ENCODE measurements around the gene MFSD6. TPM values are rescaled to one million over a fixed set of nuclear protein-coding genes. Genes with fewer than 3 reads are reported as not detected.

Gene MFSD6
- total RNA-seq, 1 donor from 2014 or later, result 0.37 TPM

DNA sequence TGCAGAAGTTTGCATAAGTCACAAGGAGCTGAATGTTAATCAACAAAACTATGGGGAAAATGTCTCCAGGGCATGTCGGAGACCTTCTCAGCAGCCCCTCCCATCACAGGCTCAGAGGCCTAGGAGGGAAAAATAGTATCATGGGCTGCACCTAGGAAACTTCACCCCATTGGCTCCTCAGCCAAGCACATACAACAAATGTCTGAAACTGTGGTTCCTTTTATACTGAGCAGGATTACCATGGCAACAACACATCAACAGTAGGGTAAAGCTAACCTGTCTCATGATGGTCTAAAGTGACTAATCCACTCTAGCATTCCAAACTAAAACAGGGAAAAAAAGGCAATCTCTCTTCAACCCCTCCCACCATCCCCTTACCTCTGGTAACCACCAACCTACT is 129.6 kb downstream of the MFSD6 start:
- Histone ChIP-seq H3K9me3 (ENCODE audit: low read depth) (peaks cover 22% of the 10 kb centered on the region), H4K20me1 (ENCODE audit: low read depth) (no peaks in the 10 kb centered on the region), H3K4me3 (no peak overlapping the region), H2AFZ (replicated peaks) (no peak overlapping the region), H3K79me2 (ENCODE audit: low read depth) (no peaks in the 10 kb centered on the region), H3K36me3 (peaks cover 9% of the 10 kb centered on the region), H3K9ac (no peak overlapping the region), H3K27me3 (no peaks in the 10 kb centered on the region), H3K27ac (no peak overlapping the region), H3F3A (ENCODE audit: low read depth) (peaks cover 36% of the 10 kb centered on the region), H3K4me1 (peaks cover 27% of the 10 kb centered on the region), H3K4me2 (no peak overlapping the region)
- Mint-ChIP-seq H3K4me1 (peaks cover 22% of the 10 kb centered on the region), H3K27me3 (ENCODE audit: insufficient read depth, low read depth) (peaks cover 4% of the 10 kb centered on the region), H3K36me3 (peaks cover 18% of the 10 kb centered on the region), H3K4me3 (no peak overlapping the region), H3K27ac (no peak overlapping the region), H3K9me3 (peaks cover 51% of the 10 kb centered on the region)
- TF ChIP-seq EZH2phosphoT487 (IDR thresholded peaks at IDR 0.05) (no peak), EZH2 (IDR thresholded peaks at IDR 0.05) (no peak)
- TF ChIP-seq, protein P1, sequence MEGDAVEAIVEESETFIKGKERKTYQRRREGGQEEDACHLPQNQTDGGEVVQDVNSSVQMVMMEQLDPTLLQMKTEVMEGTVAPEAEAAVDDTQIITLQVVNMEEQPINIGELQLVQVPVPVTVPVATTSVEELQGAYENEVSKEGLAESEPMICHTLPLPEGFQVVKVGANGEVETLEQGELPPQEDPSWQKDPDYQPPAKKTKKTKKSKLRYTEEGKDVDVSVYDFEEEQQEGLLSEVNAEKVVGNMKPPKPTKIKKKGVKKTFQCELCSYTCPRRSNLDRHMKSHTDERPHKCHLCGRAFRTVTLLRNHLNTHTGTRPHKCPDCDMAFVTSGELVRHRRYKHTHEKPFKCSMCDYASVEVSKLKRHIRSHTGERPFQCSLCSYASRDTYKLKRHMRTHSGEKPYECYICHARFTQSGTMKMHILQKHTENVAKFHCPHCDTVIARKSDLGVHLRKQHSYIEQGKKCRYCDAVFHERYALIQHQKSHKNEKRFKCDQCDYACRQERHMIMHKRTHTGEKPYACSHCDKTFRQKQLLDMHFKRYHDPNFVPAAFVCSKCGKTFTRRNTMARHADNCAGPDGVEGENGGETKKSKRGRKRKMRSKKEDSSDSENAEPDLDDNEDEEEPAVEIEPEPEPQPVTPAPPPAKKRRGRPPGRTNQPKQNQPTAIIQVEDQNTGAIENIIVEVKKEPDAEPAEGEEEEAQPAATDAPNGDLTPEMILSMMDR (IDR thresholded peaks at IDR 0.05), result no peak
- no peak for DNase-seq (ENCODE audit: low spot score)

GRCh38 chr2:190538201-190538600 is 130.0 kb downstream of the MFSD6 start:
- H3K27me3 ChIP-seq, result no peaks in the 10 kb centered on the region
- H4K20me1 ChIP-seq (ENCODE audit: low read depth), result no peaks in the 10 kb centered on the region
- Mint-ChIP-seq H3K27me3 (ENCODE audit: insufficient read depth, low read depth) (peaks cover 4% of the 10 kb centered on the region), H3K4me1 (peaks cover 21% of the 10 kb centered on the region), H3K36me3 (peaks cover 18% of the 10 kb centered on the region), H3K4me3 (no peak overlapping the region), H3K27ac (no peak overlapping the region), H3K9me3 (peaks cover 54% of the 10 kb centered on the region)
- no peak overlapping the region for H3K9ac ChIP-seq
- H3K4me2 ChIP-seq, result no peak overlapping the region
- H3K4me3 ChIP-seq, result no peak overlapping the region
- peaks cover 22% of the 10 kb centered on the region for H3K9me3 ChIP-seq (ENCODE audit: low read depth)
- H2AFZ ChIP-seq (replicated peaks), result no peak overlapping the region
- peaks cover 27% of the 10 kb centered on the region for H3K4me1 ChIP-seq
- no peak overlapping the region for H3K27ac ChIP-seq
- H3K36me3 ChIP-seq, result peaks cover 9% of the 10 kb centered on the region
- TF ChIP-seq EZH2 (IDR thresholded peaks at IDR 0.05), result no peak
- TF ChIP-seq, protein P1 (IDR thresholded peaks at IDR 0.05), result no peak
- no peak for TF ChIP-seq EZH2phosphoT487 (IDR thresholded peaks at IDR 0.05)
- DNase-seq (ENCODE audit: low spot score), result no peak
- H3F3A ChIP-seq (ENCODE audit: low read depth), result peaks cover 35% of the 10 kb centered on the region
- no peaks in the 10 kb centered on the region for H3K79me2 ChIP-seq (ENCODE audit: low read depth)

DNA sequence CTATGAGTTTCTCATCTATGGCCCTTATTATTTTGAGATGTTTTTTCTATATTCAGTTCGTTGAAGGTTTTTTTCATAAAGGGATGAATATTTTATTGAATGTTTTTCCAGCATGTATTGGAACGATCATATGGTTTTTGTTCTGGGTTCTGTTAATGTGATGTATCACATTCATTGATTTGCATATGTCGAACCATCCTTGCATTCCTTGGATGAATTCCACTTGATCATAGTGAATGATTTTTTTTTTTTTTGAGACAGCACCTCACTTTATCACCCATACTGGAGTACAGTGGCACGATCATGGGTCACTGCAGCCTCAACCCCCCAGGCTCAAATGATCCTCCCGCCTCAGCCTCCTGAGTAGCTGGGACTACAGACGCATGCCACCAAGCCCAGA is 131.9 kb downstream of the MFSD6 start:
- Histone ChIP-seq H3K4me1 (peaks cover 20% of the 10 kb centered on the region), H3K27ac (no peak overlapping the region), H3K36me3 (peaks cover 9% of the 10 kb centered on the region), H3K4me2 (no peak overlapping the region), H4K20me1 (ENCODE audit: low read depth) (no peaks in the 10 kb centered on the region), H3K9ac (no peak overlapping the region), H3K4me3 (no peak overlapping the region), H3K27me3 (no peaks in the 10 kb centered on the region), H3F3A (ENCODE audit: low read depth) (peaks cover 21% of the 10 kb centered on the region), H2AFZ (replicated peaks) (no peak overlapping the region), H3K9me3 (ENCODE audit: low read depth) (peaks cover 22% of the 10 kb centered on the region), H3K79me2 (ENCODE audit: low read depth) (no peaks in the 10 kb centered on the region)
- Mint-ChIP-seq H3K4me1 (peaks cover 12% of the 10 kb centered on the region), H3K9me3 (peaks cover 54% of the 10 kb centered on the region), H3K27ac (no peak overlapping the region), H3K27me3 (ENCODE audit: insufficient read depth, low read depth) (peaks cover 4% of the 10 kb centered on the region), H3K4me3 (no peak overlapping the region), H3K36me3 (peaks cover 18% of the 10 kb centered on the region)
- TF ChIP-seq, protein P1 (IDR thresholded peaks at IDR 0.05), result no peak
- TF ChIP-seq EZH2 (IDR thresholded peaks at IDR 0.05), result no peak
- TF ChIP-seq EZH2phosphoT487 (IDR thresholded peaks at IDR 0.05), result no peak
- DNase-seq (ENCODE audit: low spot score), result no peak
